Measurements from ENCODE around the gene RIC8B. TPM values are rescaled to one million over a fixed set of nuclear protein-coding genes. Genes with fewer than 3 reads are reported as not detected.

Gene RIC8B
- total and polyA plus RNA-seq, 2 of the 8 experiments (the other 6 are each of a cell fraction or from before 2014, with no cell fraction given) = 8.2 to 25.3 TPM

DNA sequence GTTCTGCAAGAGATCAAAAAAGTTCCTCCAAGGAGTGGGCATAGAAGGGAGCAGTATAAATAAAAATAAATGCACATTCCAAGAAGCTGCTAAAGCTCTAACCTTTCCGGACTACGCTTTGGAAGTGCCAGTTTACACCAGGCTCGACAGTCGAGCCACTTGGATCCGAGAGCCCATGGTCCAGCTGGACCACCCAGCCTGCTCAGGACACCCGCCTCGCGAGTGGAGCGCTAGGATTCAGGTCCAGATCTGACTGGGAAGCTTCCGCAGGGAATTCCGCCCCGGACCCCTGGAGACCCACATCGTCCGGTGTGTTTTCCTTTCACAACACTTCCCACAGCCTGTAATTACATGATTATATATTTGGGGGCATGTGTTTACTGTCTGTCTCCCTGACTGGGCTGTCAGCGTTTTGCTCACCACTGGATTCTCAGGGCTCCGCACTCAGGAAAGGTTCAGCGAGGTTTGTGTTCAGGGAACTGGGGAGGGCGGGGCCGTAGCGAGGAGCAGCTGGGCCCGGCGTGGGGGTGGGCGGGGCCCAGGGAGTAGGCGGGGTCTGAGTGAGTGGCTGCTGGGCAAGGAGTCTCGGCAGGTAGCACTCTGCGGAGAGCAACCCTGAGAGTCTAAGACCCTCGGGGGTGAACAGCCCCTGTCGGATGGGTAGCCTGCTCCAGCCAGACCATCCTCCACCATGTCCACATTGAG lies 128.9 kb downstream of the RIC8B start:
- Histone ChIP-seq H3K23ac (ENCODE audit: insufficient read length) (no peak overlapping the region), H2BK15ac (ENCODE audit: low read length) (no peak overlapping the region), H3K27me3 (replicated peaks in 1 of 4; ENCODE audit: control insufficient read depth in 3 of 4, extremely low read depth in 1 of 4, insufficient read depth in 3 of 4, low read length in 3 of 4) (peaks cover 2 to 13% (median 9%) of the 10 kb centered on the region in 4 experiments; a peak in 6 of 7 replicates), H3K23me2 (ENCODE audit: low read depth, low read length) (peaks cover 7% of the 10 kb centered on the region), H4K8ac (ENCODE audit: extremely low read depth, insufficient read depth, low read length) (no peak overlapping the region), H4K91ac (replicated peaks; ENCODE audit: insufficient read length, low read length) (no peak overlapping the region), H2AFZ (ENCODE audit: low read length) (peak overlapping the region; percentile 90; the same call in 1 of the 2 replicates), H2BK20ac (ENCODE audit: low read length) (no peak overlapping the region), H4K20me1 (replicated peaks in 1 of 2; ENCODE audit: control insufficient read depth in 1 of 2, insufficient read depth in 2 of 2, low read length in 2 of 2) (no peaks in the 10 kb centered on the region), H3K9me3 (ENCODE audit: insufficient read depth in 2 of 2, low read depth in 1 of 2, low read length in 1 of 2) (no peaks in the 10 kb centered on the region), H3K36me3 (ENCODE audit: control insufficient read depth in 2 of 4, insufficient read depth in 4 of 4, low read length in 3 of 4) (no peaks in the 10 kb centered on the region), H3K4me3 (ENCODE audit: extremely low read depth in 1 of 4, insufficient read depth in 2 of 4, low read depth in 3 of 4, low read length in 4 of 4) (peak overlapping the region; percentile 50 to 71 (median 64)), H3K4me1 (replicated peaks in 1 of 4; ENCODE audit: control insufficient read depth in 3 of 4, insufficient read depth in 4 of 4, low read length in 3 of 4) (peaks cover 0 to 3% (median under 1%) of the 10 kb centered on the region in 4 experiments; a peak in 4 of 7 replicates), H4K5ac (ENCODE audit: insufficient read length, low read depth, low read length) (no peak overlapping the region), H3K4me2 (ENCODE audit: insufficient read depth in 1 of 2, low read depth in 2 of 2, low read length in 2 of 2) (peak overlapping the region; percentile 75 to 99), H3K79me2 (ENCODE audit: control insufficient read depth in 1 of 2, insufficient read depth in 2 of 2, low read length in 2 of 2) (no peaks in the 10 kb centered on the region), H3K56ac (replicated peaks; ENCODE audit: insufficient read length, low read depth, low read length) (no peak overlapping the region), H3K4ac (replicated peaks; ENCODE audit: insufficient read length, low read depth, low read length) (no peak overlapping the region), H3K79me1 (ENCODE audit: low read depth, low read length) (no peaks in the 10 kb centered on the region), H2BK120ac (replicated peaks; ENCODE audit: low read depth, low read length) (no peak overlapping the region), H3K27ac (ENCODE audit: low read depth, low read length) (no peak overlapping the region), H3K18ac (ENCODE audit: extremely low read depth, low read length) (no peak overlapping the region), H2BK5ac (ENCODE audit: low read depth, low read length) (no peak overlapping the region), H2AK5ac (ENCODE audit: low read depth, low read length) (no peak overlapping the region), H3K14ac (ENCODE audit: insufficient read length) (no peak overlapping the region), H3K9ac (replicated peaks in 1 of 4; ENCODE audit: extremely low read depth in 1 of 4, low read depth in 3 of 4, low read length in 3 of 4) (no peak overlapping the region), H2BK12ac (ENCODE audit: low read depth, low read length) (no peak overlapping the region)
- no peak for TF ChIP-seq CHD2 (IDR thresholded peaks at IDR 0.05; ENCODE audit: low read length)
- TF ChIP-seq KDM5A (IDR thresholded peaks at IDR 0.05; ENCODE audit: low read length) = no peak
- no peak for TF ChIP-seq CREB1 (IDR thresholded peaks at IDR 0.05)
- TF ChIP-seq GABPA (IDR thresholded peaks at IDR 0.05; ENCODE audit: borderline replicate concordance, insufficient read depth, low read length) = no peak
- TF ChIP-seq, protein P1, sequence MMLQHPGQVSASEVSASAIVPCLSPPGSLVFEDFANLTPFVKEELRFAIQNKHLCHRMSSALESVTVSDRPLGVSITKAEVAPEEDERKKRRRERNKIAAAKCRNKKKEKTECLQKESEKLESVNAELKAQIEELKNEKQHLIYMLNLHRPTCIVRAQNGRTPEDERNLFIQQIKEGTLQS (IDR thresholded peaks at IDR 0.05; ENCODE audit: insufficient read depth, low read depth, low read length) = no peak
- TF ChIP-seq NANOG (IDR thresholded peaks at IDR 0.05; ENCODE audit: insufficient read depth, low read depth, low read length, poor library complexity, severe bottlenecking) = no peak
- TF ChIP-seq SIN3A (conservative IDR thresholded peaks at IDR 0.05 in 1 of 2, IDR thresholded peaks at IDR 0.05 in 1 of 2; ENCODE audit: low read depth in 1 of 2, low read length in 2 of 2) = 0 out of 4 replicates have a peak, but pooled peaks of 1 of the 2 experiments have one; percentile 39
- no peak for TF ChIP-seq CTBP2 (IDR thresholded peaks at IDR 0.05; ENCODE audit: borderline replicate concordance, insufficient read depth, insufficient read length, low read length)
- TF ChIP-seq KDM4A (IDR thresholded peaks at IDR 0.05; ENCODE audit: low read depth, low read length, severe bottlenecking) = peak; percentile 51
- POLR2A ChIA-PET (ENCODE audit: partially characterized antibody) = interaction anchor here (0.6 to 1.3 kb wide), 2 partner anchors 36 to 63 kb away, joined by 3 read pairs; no protein-coding TSS in a partner anchor
- 21% methylated on average over 21 of the region's 28 CpGs; no CpG with 5 or more reads in 1 of the 2 experiments for WGBS, 2 experiments (ENCODE audit: extremely low coverage in 1 of 2, insufficient coverage in 1 of 2, insufficient read length in 1 of 2, insufficient replicate concordance in 2 of 2, low coverage in 1 of 2, low lambda C conversion rate in 2 of 2, missing lambda C conversion rate in 1 of 2)
- CTCF ChIA-PET (ENCODE audit: partially characterized antibody) = interaction anchor here (1.9 to 4.0 kb wide), 3 partner anchors 11 to 61 kb away, joined by 6 to 15 read pairs (median 13); no protein-coding TSS in a partner anchor
- peak; percentile 27 to 93 for DNase-seq (ENCODE audit: low read depth in 1 of 2, low spot score in 2 of 2)
- FAIRE-seq = no peak
